ENCODE results near the gene PBX1.
A peak's percentile ranks its signal among the peaks of the same experiment; 100 is the strongest.

The PBX1 gene

GRCh38 chr1:164786980-164787833 lies 228.2 kb downstream of the PBX1 start:
- peaks cover 24% of the 10 kb centered on the region for H3K4me1 ChIP-seq (ENCODE audit: insufficient read depth, low read length)
- H3K27me3 ChIP-seq (ENCODE audit: insufficient read depth, low read length) = no peaks in the 10 kb centered on the region
- H3K9me3 ChIP-seq (ENCODE audit: insufficient read depth, low read depth, low read length) = no peaks in the 10 kb centered on the region
- 0 out of 2 replicates have a peak, but pooled peaks cover 2% of the 10 kb centered on the region for H3K36me3 ChIP-seq (ENCODE audit: insufficient read depth, low read depth, low read length)
- peak overlapping the region; percentile 67; the same call in 1 of the 2 replicates for H3K9ac ChIP-seq (ENCODE audit: low read depth, low read length)
- peak overlapping the region; percentile 89 for H3K27ac ChIP-seq (ENCODE audit: low read length)
- H3K4me3 ChIP-seq (ENCODE audit: low read length) = peak overlapping the region; percentile 44; the same call in 1 of the 2 replicates

DNA sequence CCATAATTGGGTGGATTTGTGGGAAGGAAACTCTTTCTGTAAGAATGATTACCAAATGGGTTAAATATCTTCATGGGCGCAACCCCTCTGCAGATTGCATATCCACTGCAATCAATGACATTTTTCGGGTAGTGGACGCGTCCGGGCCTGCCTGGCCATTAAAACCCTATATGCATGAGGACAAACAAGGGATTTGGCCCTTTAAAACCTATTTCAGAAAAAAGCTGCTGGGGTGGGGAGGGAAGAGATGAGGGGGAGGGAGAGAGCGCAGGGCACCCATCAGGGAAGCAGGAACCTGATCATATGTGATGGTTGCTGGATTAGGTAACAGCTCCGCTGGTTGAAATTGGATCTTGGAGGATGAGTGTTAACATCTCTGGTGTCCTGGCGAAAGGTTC lies 228.8 kb downstream of the PBX1 start:
- Histone ChIP-seq H3K27ac (ENCODE audit: low read length) (peak overlapping the region; percentile 89), H3K9ac (ENCODE audit: low read depth, low read length) (peak overlapping the region; percentile 67; the same call in 1 of the 2 replicates), H3K4me1 (ENCODE audit: insufficient read depth, low read length) (peaks cover 24% of the 10 kb centered on the region)

DNA sequence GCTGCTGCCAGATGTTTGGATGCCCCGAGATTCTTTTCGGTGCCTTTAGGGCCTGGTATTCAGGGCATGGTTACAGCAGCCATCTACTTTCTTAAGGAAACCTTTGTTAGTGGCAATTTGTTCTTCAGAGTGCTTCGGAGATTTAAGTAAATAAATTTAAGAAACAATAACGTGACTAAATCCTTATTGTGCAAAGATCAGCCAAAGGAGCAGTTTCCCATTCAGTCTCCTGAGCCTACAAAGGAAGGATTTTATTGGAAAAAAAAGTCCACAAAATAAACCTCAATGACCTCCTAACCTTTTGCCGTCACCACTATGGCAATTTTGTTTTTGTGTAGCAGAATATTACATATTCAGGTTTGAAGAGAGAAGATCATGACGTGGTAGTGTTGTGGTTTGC lies 231.1 kb downstream of the PBX1 start:
- no peak overlapping the region for H3K27ac ChIP-seq (ENCODE audit: low read length)
- no peak overlapping the region for H3K9ac ChIP-seq (ENCODE audit: low read depth, low read length)
- no peaks in the 10 kb centered on the region for H3K27me3 ChIP-seq (ENCODE audit: insufficient read depth, low read length)
- peaks cover 22% of the 10 kb centered on the region for H3K36me3 ChIP-seq (ENCODE audit: insufficient read depth, low read depth, low read length)
- H3K9me3 ChIP-seq (ENCODE audit: insufficient read depth, low read depth, low read length) = no peaks in the 10 kb centered on the region
- peaks cover 24% of the 10 kb centered on the region for H3K4me1 ChIP-seq (ENCODE audit: insufficient read depth, low read length)
- no peak overlapping the region for H3K4me3 ChIP-seq (ENCODE audit: low read length)

More for the DNA sequence above, 228.8 kb downstream of the PBX1 start:
- Histone ChIP-seq H3K36me3 (ENCODE audit: insufficient read depth, low read depth, low read length) (peaks cover 6% of the 10 kb centered on the region), H3K27me3 (ENCODE audit: insufficient read depth, low read length) (no peaks in the 10 kb centered on the region), H3K9me3 (ENCODE audit: insufficient read depth, low read depth, low read length) (no peaks in the 10 kb centered on the region), H3K4me3 (ENCODE audit: low read length) (peak overlapping the region; percentile 44; the same call in 1 of the 2 replicates)

DNA sequence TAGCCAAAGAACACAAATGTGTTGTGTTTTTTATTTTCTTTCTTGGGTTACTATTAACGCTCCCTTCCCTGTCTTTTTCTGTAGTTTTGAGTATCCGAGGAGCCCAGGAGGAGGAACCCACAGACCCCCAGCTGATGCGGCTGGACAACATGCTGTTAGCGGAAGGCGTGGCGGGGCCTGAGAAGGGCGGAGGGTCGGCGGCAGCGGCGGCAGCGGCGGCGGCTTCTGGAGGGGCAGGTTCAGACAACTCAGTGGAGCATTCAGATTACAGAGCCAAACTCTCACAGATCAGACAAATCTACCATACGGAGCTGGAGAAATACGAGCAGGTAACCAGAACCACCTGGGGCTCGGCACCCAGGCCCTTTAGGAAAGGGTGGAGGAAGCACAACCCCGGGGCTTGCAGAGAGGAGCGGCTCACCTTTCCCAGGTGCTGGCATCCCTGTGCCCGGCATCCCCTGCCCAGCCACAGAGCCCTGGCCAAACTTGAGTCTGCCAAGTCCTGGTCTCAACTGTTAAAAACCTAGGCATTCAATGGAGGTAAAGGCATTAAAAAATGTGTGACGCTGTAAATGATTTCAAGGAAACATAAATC lies 233.5 kb downstream of the PBX1 start:
- Histone ChIP-seq H3K27ac (ENCODE audit: low read length) (no peak overlapping the region), H3K36me3 (ENCODE audit: insufficient read depth, low read depth, low read length) (peaks cover 33% of the 10 kb centered on the region)

DNA sequence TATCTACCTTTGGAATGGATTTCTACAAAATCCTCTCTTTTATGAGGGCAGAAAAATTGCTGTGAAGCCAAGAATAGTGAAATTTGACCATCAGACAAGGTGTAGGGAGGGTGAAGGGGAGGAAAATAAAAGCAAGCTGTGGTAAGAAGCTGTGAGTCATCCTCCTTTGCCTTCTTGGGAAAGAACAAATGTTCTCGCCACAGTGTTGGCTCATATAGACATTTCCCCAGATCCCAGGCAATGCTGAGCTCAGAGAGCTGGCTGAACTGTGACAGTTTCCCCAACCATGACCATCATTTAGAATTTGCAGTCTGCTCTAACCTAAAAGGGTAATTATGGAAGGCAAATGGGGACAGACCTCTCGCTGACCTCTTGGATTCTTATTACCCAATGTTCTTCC lies 235.4 kb downstream of the PBX1 start:
- no peak overlapping the region for H3K4me3 ChIP-seq (ENCODE audit: low read length)
- H3K36me3 ChIP-seq (ENCODE audit: insufficient read depth, low read depth, low read length) = peaks cover 33% of the 10 kb centered on the region
- H3K9ac ChIP-seq (ENCODE audit: low read depth, low read length) = no peak overlapping the region
- no peaks in the 10 kb centered on the region for H3K4me1 ChIP-seq (ENCODE audit: insufficient read depth, low read length)
- H3K9me3 ChIP-seq (ENCODE audit: insufficient read depth, low read depth, low read length) = no peaks in the 10 kb centered on the region
- H3K27me3 ChIP-seq (ENCODE audit: insufficient read depth, low read length) = no peaks in the 10 kb centered on the region
- no peak overlapping the region for H3K27ac ChIP-seq (ENCODE audit: low read length)

More for the DNA sequence above, 233.5 kb downstream of the PBX1 start:
- no peaks in the 10 kb centered on the region for H3K9me3 ChIP-seq (ENCODE audit: insufficient read depth, low read depth, low read length)
- peaks cover 17% of the 10 kb centered on the region for H3K4me1 ChIP-seq (ENCODE audit: insufficient read depth, low read length)
- H3K4me3 ChIP-seq (ENCODE audit: low read length) = no peak overlapping the region
- no peaks in the 10 kb centered on the region for H3K27me3 ChIP-seq (ENCODE audit: insufficient read depth, low read length)
- no peak overlapping the region for H3K9ac ChIP-seq (ENCODE audit: low read depth, low read length)

GRCh38 chr1:164796916-164797315 lies 237.9 kb downstream of the PBX1 start:
- no peak overlapping the region for H3K27ac ChIP-seq (ENCODE audit: low read length)
- H3K27me3 ChIP-seq (ENCODE audit: insufficient read depth, low read length) = no peaks in the 10 kb centered on the region
- no peaks in the 10 kb centered on the region for H3K9me3 ChIP-seq (ENCODE audit: insufficient read depth, low read depth, low read length)
- no peak overlapping the region for H3K9ac ChIP-seq (ENCODE audit: low read depth, low read length)
- H3K36me3 ChIP-seq (ENCODE audit: insufficient read depth, low read depth, low read length) = peaks cover 58% of the 10 kb centered on the region
- no peaks in the 10 kb centered on the region for H3K4me1 ChIP-seq (ENCODE audit: insufficient read depth, low read length)
- H3K4me3 ChIP-seq (ENCODE audit: low read length) = no peak overlapping the region

DNA sequence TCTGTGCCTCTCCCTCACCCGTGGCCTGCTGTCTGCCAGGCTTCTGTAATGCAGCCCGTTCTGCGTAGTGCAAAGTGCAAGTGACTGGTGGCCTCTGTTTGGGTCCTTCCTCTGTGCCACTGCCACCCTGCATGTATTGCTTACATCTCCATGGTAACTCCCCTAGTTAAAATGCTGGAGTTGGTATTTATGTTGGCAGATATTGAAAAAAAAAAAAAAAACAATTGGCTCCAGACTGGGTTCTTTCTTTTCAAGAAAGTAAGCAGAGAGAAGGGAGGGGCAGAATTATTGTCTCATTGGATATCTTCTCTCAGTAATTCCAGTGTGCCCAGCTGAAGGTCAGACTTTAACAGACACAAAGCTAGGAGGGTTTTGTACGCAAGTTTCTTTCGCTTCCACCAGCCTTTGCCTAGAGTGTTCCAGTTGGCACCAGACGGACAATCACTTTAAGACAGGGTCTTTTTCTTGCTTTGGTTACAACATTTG lies 242.3 kb downstream of the PBX1 start:
- no peaks in the 10 kb centered on the region for H3K4me1 ChIP-seq (ENCODE audit: insufficient read depth, low read length)
- H3K27me3 ChIP-seq (ENCODE audit: insufficient read depth, low read length) = no peaks in the 10 kb centered on the region
- H3K27ac ChIP-seq (ENCODE audit: low read length) = no peak overlapping the region
- H3K36me3 ChIP-seq (ENCODE audit: insufficient read depth, low read depth, low read length) = peaks cover 69% of the 10 kb centered on the region
- no peak overlapping the region for H3K9ac ChIP-seq (ENCODE audit: low read depth, low read length)
- H3K9me3 ChIP-seq (ENCODE audit: insufficient read depth, low read depth, low read length) = no peaks in the 10 kb centered on the region
- no peak overlapping the region for H3K4me3 ChIP-seq (ENCODE audit: low read length)

- Histone ChIP-seq H3K9me3 (ENCODE audit: insufficient read depth, low read depth, low read length) (no peaks in the 10 kb centered on the region), H3K36me3 (ENCODE audit: insufficient read depth, low read depth, low read length) (peaks cover 66% of the 10 kb centered on the region), H3K4me1 (ENCODE audit: insufficient read depth, low read length) (no peaks in the 10 kb centered on the region), H3K9ac (ENCODE audit: low read depth, low read length) (no peak overlapping the region), H3K27me3 (ENCODE audit: insufficient read depth, low read length) (no peaks in the 10 kb centered on the region), H3K27ac (ENCODE audit: low read length) (no peak overlapping the region), H3K4me3 (ENCODE audit: low read length) (no peak overlapping the region)
These were observed 243.0 kb downstream of the PBX1 start for GRCh38 chr1:164801791-164802502.

DNA sequence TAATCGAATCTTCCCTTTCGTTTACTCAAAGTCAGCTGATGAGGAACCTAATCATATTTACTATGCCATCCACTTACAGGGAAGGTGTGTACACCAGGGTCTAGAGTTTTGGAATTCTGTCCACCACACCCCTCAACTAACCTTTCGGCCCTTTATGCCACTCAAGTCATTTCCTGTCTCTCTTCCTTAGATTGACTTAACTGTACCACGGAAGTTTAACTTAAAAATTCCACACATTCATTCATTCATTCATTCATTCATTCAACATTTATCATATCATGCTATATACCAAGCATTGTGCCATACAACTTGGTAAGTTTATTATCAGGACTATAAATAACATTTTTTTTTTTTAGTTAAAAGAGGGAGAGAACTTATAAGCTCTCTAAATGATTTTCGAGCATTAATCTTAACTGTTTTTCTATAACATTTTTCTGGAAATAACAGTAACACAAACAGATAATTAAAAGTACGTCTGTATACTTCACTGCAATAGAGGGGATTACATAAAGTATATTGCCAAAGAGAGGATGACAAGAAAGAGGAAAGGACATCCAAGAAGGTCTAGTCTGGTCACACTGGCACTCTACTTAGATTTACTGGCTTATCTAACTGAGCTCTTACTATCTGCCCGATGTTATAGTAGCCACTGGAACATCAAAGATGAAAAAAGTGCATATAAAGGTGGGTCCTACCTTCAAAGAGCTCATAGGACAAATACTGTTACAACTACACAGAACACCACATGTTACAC lies 243.7 kb downstream of the PBX1 start:
- Histone ChIP-seq H3K27ac (ENCODE audit: low read length) (no peak overlapping the region), H3K9me3 (ENCODE audit: insufficient read depth, low read depth, low read length) (no peaks in the 10 kb centered on the region), H3K27me3 (ENCODE audit: insufficient read depth, low read length) (no peaks in the 10 kb centered on the region), H3K4me3 (ENCODE audit: low read length) (no peak overlapping the region), H3K36me3 (ENCODE audit: insufficient read depth, low read depth, low read length) (peaks cover 74% of the 10 kb centered on the region), H3K4me1 (ENCODE audit: insufficient read depth, low read length) (no peaks in the 10 kb centered on the region), H3K9ac (ENCODE audit: low read depth, low read length) (no peak overlapping the region)

- no peaks in the 10 kb centered on the region for H3K4me1 ChIP-seq (ENCODE audit: insufficient read depth, low read length)
- no peaks in the 10 kb centered on the region for H3K27me3 ChIP-seq (ENCODE audit: insufficient read depth, low read length)
- no peak overlapping the region for H3K4me3 ChIP-seq (ENCODE audit: low read length)
- H3K27ac ChIP-seq (ENCODE audit: low read length) = no peak overlapping the region
- H3K9ac ChIP-seq (ENCODE audit: low read depth, low read length) = no peak overlapping the region
- no peaks in the 10 kb centered on the region for H3K9me3 ChIP-seq (ENCODE audit: insufficient read depth, low read depth, low read length)
- H3K36me3 ChIP-seq (ENCODE audit: insufficient read depth, low read depth, low read length) = peaks cover 80% of the 10 kb centered on the region
These were observed 244.4 kb downstream of the PBX1 start for GRCh38 chr1:164803366-164803765.

- Histone ChIP-seq H3K9ac (ENCODE audit: low read depth, low read length) (no peak overlapping the region), H3K4me3 (ENCODE audit: low read length) (no peak overlapping the region), H3K36me3 (ENCODE audit: insufficient read depth, low read depth, low read length) (peaks cover 90% of the 10 kb centered on the region), H3K4me1 (ENCODE audit: insufficient read depth, low read length) (no peaks in the 10 kb centered on the region), H3K27me3 (ENCODE audit: insufficient read depth, low read length) (no peaks in the 10 kb centered on the region), H3K9me3 (ENCODE audit: insufficient read depth, low read depth, low read length) (no peaks in the 10 kb centered on the region), H3K27ac (ENCODE audit: low read length) (no peak overlapping the region)
These were observed 245.4 kb downstream of the PBX1 start for GRCh38 chr1:164804366-164804765.
